ENCODE results near the gene CWF19L1.

GRCh38 chr10:100248820-100249219, 18.6 kb downstream of the CWF19L1 start:
- TF ChIP-seq POLR2AphosphoS5 (IDR thresholded peaks at IDR 0.05; ENCODE audit: low read depth, low read length) (no peak), POLR2A (IDR thresholded peaks at IDR 0.05; ENCODE audit: low read depth, low read length) (no peak), TAF1 (IDR thresholded peaks at IDR 0.05; ENCODE audit: borderline replicate concordance, low read depth, low read length) (no peak)

Data from GM12892 (cell line).